NCI-H748 treated with DMSO at 0.1 percent for 48 hours (cell line): ENCODE data around the gene SGMS1.
"Not testable (repeated sequence)": the region's sequence is repeated elsewhere in the genome, so short reads cannot be mapped to it uniquely, and the experiment has no call there.

Experiments
- DNase-seq: peaks from one replicate; lab custom pipeline; 2025; lab: John Stamatoyannopoulos, UW

The SGMS1 gene

DNA sequence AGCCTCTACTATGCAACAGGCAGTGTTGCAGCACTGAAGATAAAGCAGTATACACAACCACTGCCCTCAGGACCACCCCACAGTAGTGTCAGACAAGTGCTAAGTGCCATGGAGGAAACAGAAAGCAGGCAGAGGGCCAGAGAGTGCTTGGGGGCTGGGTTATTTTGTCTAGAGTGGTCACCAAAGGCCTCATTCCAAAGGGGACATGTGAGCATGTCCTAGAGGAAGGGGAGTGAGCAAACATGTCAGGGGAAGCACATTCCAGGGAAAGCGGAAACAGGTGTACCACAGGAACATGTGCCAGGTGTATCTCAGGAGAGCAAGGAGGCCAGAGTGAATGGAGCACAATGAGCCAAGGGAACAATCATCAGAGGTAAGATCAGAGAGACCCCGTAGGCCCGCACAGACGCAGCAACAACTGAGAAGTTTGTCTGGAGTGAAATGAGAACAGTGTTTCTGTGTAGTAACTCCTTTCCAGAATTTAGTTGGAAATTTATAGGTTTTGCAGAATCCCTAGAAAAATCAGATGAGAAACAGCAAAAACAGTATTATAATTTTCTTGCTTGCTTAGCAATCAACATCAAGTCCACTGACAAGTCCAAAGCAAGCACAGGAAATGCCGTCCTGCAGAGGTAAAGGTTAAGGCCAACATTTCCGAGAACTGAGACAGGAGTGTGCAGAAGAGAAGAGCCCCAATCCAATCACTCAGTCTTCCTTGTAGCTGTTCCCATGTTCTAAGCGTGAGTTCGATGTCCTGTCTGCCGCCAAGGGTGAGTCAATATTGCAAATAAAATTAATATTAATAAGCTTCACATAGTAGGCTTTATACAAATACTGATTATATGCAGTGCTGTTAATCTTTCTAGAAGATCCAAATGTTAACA lies 67.3 kb downstream of the SGMS1 start:
- DNase-seq, result no peak

- DNase-seq, result no peak
Measured at GRCh38 chr10:50554995-50555568, 68.7 kb downstream of the SGMS1 start.

DNA sequence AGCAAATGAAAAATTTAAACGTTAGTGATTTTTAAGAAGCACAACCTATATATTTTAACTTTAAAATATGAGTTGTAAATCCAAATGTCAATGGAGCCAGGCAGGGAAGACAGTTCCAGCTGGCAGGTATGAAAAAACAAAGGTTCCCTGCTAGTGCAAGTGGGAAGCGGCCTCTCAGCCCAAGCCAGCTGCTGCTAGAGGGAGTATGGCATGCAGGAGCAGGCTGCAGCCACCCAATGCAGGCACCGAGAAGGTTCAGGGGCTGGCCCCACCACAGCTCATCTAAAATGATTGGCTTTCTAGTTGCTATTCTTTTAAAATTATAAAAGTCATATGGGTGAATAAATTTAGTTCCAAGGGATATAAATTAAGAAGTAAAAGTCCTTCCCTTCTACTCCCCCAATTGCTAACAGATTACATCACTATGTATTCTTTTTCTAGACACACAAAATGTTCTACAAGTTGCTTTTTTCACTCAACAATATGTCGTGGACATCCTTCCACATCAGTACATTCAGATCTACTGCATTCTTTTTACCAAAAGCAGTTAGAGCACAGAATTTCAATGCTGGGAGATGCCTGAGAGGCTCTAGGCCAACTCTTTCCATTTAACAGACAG lies 69.3 kb downstream of the SGMS1 start:
- no peak for DNase-seq

DNA sequence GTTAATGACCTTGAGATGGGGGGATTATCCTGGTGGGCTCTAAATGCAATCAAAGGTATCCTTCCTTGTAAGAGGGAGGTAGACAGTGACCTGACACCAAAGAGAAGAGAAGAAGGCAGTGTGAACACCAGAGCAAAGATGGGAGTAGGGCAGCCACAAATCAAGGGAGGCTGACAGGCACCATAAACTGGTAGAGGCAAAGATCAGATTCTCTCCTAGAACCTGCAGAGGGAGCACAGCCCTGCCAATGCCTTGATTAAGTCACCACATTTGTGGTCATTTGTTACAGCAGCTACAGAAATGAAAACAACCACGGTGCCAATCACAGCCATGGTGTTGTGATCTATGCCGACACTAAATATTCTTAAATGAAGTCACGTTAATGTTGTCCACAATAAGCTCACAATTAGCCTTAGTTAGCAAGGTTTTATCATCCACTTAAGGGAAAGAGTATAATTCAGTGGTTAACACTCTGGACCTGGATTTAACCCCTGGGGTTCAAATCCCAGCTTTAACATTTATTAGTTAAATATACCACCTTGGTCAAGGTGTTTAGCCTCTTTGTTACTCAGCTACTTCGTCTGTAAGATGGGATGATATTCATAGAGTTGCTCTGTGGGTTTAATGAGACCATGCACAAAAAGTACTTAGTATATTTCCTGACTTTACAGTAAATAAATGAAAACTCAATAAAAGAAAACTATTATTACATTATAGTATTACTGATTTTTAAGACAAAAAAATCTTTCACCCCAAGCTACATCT lies 70.8 kb downstream of the SGMS1 start:
- no peak for DNase-seq

DNA sequence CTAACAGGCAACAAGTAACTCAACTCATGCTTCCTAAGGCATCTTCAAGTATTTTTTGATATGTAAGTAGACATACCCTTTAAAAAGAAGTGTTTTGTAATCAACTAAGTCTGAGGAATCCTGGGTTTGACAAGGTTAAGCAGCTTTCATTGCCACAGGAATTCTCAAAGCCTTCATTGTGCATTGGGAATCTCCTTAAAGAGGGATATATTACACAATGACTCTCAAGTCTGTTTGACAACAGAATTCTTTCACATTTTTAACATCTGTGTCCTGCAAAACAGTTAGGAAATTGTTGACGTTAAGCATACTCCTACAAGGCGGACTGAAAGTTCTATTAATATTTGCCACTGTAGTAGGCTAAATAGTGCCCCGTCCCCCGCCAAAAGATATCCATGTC lies 71.4 kb downstream of the SGMS1 start:
- DNase-seq, result no peak

DNA sequence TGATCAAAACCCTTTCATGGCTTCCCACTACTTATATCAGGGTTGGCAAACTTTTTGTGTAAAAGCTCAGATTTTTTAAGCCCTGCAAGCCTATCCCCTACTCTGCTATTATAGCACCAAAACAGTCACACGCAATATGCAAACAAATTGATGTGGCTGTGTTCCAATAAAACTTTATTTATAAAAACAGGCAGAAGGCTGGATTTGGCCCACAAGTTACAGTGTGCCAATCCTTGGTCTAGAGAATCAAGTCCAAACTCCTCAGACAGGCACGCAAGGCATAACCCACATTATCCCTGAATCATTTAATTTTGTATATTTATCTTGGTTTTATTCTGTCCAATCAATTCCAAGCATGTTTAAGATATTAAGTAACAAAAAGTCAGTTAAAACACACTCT lies 71.9 kb downstream of the SGMS1 start:
- DNase-seq, result no peak

DNA sequence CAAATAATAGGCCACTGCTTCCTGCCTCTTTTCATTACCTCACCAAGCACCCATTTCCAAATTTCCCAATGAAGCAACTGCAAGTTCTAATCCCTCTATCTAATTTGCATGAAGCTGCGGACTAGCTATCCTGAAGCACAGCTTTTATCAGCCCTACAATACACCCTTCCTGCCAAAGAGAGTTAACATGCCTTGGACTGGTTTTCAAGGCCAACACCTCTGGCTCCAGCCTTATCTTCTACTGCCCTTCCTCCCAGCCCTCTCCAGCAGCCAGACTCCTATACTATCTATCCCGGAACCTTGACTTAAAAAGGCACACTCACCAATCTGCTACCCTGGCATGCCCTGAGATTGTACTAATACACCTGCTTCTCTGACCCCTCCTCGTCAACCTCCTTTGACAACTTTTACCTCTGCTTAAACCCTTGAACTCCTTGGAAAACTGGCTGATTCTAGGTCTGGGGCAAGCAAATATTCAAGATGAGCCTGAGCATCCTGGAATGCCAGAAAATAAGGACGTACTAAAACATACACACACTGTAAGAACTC lies 73.4 kb downstream of the SGMS1 start:
- no peak for DNase-seq

- DNase-seq, result not testable (repeated sequence)
Measured at GRCh38 chr10:50549186-50549585, 74.6 kb downstream of the SGMS1 start.

GRCh38 chr10:50548481-50548880 lies 75.3 kb downstream of the SGMS1 start:
- not testable (repeated sequence) for DNase-seq

DNA sequence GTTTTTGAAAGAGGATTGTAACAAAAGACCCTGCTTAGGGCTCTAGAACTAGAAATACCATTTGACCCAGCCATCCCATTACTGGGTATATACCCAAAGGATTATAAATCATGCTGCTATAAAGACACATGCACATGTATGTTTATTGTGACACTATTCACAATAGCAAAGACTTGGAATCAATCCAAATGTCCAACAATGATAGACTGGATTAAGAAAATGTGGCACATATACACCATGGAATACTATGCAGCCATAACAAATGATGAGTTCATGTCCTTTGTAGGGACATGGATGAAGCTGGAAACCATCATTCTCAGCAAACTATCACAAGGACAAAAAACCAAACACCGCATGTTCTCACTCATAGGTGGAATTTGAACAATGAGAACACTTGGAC lies 77.5 kb downstream of the SGMS1 start:
- not testable (repeated sequence) for DNase-seq

- no peak for DNase-seq
Measured at GRCh38 chr10:50545846-50546245, 77.9 kb downstream of the SGMS1 start.

DNA sequence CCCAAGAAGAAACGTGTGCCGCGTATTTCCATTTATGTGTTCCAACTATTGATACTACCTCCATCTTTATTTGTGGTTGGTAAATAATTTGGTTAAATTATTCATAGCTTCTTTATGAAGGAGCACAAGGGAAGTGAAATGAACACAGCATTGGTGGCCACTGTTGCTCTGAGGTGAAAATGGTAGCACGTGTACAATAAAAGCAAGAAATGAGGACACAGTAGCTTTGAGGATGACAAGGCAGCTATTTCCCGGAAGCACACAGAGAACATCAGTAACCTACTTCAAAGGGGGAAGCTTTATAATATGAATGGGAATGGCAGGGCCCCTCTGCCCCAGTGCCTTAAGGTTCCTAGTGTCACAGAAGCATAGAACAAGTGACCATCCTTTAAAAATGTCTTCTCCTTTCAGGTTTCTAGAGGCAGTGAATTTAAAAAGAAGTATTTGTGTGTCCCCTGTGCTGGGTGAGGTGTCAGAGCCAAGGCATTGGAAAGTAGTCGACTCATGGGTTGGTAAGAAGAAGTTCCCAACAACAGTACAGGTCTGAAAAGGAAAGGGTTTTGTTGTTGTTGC lies 78.8 kb downstream of the SGMS1 start:
- no peak for DNase-seq

GRCh38 chr10:50544095-50544856 lies 79.5 kb downstream of the SGMS1 start:
- no peak for DNase-seq

- DNase-seq, result no peak
Measured at GRCh38 chr10:50542871-50543270, 80.9 kb downstream of the SGMS1 start.

- DNase-seq, result no peak
Measured at GRCh38 chr10:50541921-50542320, 81.8 kb downstream of the SGMS1 start.

DNA sequence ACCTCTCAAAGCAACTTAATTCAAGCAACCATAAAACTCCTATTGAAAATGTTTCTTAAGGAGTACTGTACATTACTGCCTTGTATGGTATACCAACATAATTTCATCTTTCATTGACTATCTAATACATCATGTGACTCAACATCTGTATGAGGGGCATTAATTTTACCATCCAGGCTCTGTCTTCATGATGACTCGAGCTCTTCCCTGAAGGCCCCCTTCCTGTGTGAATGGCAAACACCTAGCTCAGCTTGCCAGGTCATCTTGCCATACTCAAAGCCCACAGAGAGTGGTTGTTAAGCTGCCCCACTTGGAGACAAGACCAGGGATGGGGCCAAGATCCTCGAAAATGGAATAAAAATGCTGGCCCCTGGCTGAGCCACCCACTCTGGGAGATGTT lies 82.4 kb downstream of the SGMS1 start:
- no peak for DNase-seq

DNA sequence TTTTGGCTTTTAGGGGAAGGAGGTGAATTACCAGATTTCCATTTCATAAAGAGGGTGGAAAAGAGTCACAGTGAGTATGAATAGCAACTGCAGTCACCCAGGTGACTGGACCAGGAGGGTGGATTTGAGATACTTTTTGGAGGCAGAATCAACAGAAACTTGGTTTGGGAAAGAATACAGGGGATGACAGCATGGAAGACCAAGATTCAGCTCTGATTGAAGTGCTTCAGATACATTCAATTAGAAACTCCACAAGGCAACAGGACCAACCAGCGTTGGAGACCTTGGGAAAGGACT lies 83.0 kb downstream of the SGMS1 start:
- DNase-seq, result no peak

GRCh38 chr10:50540069-50540825 lies 83.5 kb downstream of the SGMS1 start:
- DNase-seq, result no peak

DNA sequence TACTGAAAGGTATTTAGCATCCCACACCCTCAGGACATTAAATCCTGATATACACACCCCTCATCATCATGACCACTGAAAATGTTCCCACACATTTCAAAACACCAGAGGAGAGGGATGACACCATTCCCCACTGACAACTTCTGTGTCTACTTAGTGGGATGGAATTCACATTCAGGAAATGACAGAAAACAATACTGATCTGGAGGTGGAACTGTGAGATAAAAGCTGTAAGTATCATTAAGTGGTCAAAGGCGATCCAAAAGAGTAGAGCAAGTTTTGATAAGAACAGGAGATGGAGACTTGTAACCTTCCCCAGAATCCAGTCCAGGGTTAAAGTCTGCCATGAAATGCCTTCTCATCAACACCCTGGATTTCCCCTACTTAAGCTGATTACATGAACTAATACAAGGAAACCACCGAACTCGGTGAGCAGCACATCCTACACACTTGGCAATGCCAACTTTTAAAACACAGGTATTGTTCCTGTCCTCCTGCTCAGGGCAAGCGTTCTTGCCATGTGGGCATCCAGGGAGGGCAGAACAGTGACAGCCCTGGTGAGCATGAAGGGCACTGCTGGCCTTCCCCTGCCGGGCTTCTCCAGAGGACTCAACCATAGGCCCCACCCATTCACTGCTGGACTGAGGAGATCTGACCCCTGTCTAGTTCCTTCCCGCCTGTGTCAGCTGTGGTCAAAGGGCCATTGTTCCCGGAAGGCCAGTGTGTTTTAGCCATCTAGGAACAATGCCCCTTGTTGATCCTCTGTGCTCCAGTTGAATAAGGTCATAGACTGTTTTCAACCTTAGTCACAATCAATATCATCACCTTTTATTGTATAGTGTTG lies 85.0 kb downstream of the SGMS1 start:
- no peak for DNase-seq
